Astrocyte of the spinal cord (primary cell): ENCODE data around the gene NAT10.
"Not testable (repeated sequence)": the region's sequence is repeated elsewhere in the genome, so short reads cannot be mapped to it uniquely, and the experiment has no call there.

Experiments used
- DNase-seq: peaks from one replicate; pipeline ENCODE4 v3.0.0; 2011; ENCODE audit warnings: low read depth, low spot score
- H3K4me3 ChIP-seq: 2 replicates; pipeline ENCODE4 v1.5.1; 2011; ENCODE audit warnings: low read depth, mild to moderate bottlenecking, low read length, moderate library complexity
- in situ Hi-C: cut with HindIII; loops from 2 replicates; pipeline ENCODE4 v1.10.0; 2017; ENCODE audit warnings: low sequenced_read_pairs
- TF ChIP-seq, protein P1 (sequence below): IDR thresholded peaks from 2 replicates; pipeline ENCODE4 v1.5.1; 2012; ENCODE audit warnings: low read depth, mild to moderate bottlenecking, low read length, inconsistent platforms

NAT10 gene

GRCh38 chr11:34180040-34180813 is 74.8 kb downstream of the NAT10 start:
- TF ChIP-seq, protein P1, sequence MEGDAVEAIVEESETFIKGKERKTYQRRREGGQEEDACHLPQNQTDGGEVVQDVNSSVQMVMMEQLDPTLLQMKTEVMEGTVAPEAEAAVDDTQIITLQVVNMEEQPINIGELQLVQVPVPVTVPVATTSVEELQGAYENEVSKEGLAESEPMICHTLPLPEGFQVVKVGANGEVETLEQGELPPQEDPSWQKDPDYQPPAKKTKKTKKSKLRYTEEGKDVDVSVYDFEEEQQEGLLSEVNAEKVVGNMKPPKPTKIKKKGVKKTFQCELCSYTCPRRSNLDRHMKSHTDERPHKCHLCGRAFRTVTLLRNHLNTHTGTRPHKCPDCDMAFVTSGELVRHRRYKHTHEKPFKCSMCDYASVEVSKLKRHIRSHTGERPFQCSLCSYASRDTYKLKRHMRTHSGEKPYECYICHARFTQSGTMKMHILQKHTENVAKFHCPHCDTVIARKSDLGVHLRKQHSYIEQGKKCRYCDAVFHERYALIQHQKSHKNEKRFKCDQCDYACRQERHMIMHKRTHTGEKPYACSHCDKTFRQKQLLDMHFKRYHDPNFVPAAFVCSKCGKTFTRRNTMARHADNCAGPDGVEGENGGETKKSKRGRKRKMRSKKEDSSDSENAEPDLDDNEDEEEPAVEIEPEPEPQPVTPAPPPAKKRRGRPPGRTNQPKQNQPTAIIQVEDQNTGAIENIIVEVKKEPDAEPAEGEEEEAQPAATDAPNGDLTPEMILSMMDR: no peak
- in situ Hi-C loops: no loop called here
- DNase-seq: no peak
- no peak overlapping the region for H3K4me3 ChIP-seq

- DNase-seq, H3K4me3 ChIP-seq, in situ Hi-C loops: not testable (repeated sequence)
These were observed 75.4 kb downstream of the NAT10 start for GRCh38 chr11:34180814-34181165.

DNA sequence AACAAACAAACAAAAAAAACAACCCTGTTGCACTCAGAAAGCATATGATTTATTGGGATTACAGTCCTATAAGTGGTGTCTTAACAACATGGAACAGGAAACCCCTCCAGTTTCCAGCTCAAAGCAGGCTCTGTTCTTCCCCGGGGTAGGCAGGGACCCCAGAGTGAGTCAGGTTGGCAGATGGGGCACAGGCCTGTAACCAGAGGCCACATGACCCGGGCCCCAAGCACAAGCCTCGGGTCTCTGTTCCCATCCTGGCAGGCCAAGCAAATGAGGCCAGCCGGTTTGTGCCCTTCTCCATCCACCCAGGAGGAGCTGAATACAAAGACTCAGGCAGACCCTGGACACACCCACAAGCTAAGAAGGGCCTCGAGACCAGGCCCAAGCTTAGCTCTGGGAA is 75.8 kb downstream of the NAT10 start:
- TF ChIP-seq, protein P1: no peak
- DNase-seq: no peak
- H3K4me3 ChIP-seq: no peak overlapping the region
- in situ Hi-C loops: no loop called here

GRCh38 chr11:34181856-34182405 is 76.5 kb downstream of the NAT10 start:
- DNase-seq: no peak
- TF ChIP-seq, protein P1: no peak
- no peak overlapping the region for H3K4me3 ChIP-seq
- in situ Hi-C loops: no loop called here

- no peak for DNase-seq
- in situ Hi-C loops: no loop called here
- TF ChIP-seq, protein P1: no peak
- H3K4me3 ChIP-seq: no peak overlapping the region
These were observed 77.0 kb downstream of the NAT10 start for GRCh38 chr11:34182425-34182824.

DNA sequence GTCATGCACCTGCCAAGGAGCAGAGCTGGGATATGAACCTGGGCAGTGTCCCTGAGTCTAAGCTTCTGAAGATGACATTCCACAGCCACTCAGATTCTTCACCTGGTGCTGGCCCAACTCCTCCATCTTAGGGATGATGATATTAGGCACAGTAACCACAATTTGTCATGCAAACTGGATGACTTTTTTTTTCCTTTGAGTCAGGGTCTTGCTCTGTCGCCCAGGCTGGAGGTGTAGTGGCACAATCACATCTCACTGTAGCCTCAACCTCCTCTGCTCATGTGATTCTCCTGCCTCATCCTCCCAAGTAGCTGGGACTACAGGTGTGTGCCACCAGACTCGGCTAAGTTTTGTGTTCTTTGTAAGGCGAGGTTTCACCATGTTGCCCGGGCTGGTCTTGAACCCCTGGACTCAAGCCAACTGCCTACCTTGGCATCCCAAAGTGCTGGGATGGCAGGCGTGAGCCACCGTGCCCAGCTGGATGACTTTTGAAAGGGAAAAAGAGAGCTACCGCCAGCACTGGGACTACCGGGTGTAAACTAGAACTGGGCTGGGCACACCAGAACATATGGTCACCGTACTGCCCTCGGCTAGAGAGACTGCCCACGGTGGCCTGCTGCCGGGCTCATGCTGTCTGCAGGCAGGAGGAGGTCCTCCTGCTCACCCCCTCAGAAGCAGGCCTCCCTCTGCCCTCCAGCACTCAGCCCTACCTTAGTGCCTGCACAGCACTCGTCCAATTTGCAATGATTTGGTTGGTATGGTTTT is 77.7 kb downstream of the NAT10 start:
- TF ChIP-seq, protein P1: no peak
- in situ Hi-C loops: no loop called here
- H3K4me3 ChIP-seq: no peak overlapping the region
- no peak for DNase-seq

GRCh38 chr11:34183848-34184391 is 78.5 kb downstream of the NAT10 start:
- TF ChIP-seq, protein P1: no peak
- no peak for DNase-seq
- H3K4me3 ChIP-seq: no peak overlapping the region
- in situ Hi-C loops: no loop called here
